Progenitor cell of endocrine pancreas (in vitro differentiated cells): ENCODE data around the gene KRTAP10-11. TPM values are rescaled to one million over a fixed set of nuclear protein-coding genes. Genes with fewer than 3 reads are reported as not detected.

Source experiments
- DNase-seq: peaks from one replicate; pipeline ENCODE4 v3.0.0; 2021; ENCODE audit warnings: low spot score; ENCODE audit not compliant: unreplicated experiment
- H3K27ac Mint-ChIP-seq: 2 replicates; pipeline ENCODE4 v1.8.0; 2021; ENCODE audit warnings: mild to moderate bottlenecking, moderate library complexity, mixed read lengths
- H3K27me3 Mint-ChIP-seq: 2 replicates; pipeline ENCODE4 v1.8.0; 2021; ENCODE audit warnings: mixed read lengths
- H3K36me3 Mint-ChIP-seq: 2 replicates; pipeline ENCODE4 v1.8.0; 2022; ENCODE audit warnings: mixed read lengths; ENCODE audit not compliant: insufficient read depth
- H3K4me1 Mint-ChIP-seq: 2 replicates; pipeline ENCODE4 v1.8.0; 2021; ENCODE audit warnings: low read depth, mixed read lengths
- H3K4me3 Mint-ChIP-seq: 2 replicates; pipeline ENCODE4 v1.8.0; 2021; ENCODE audit warnings: low read depth, mild to moderate bottlenecking, moderate library complexity, mixed read lengths
- H3K9me3 Mint-ChIP-seq: 2 replicates; pipeline ENCODE4 v1.8.0; 2021; ENCODE audit warnings: low read depth, mixed read lengths
- CTCF ChIP-seq: fragments of 200-600 bp; sonication (generic); IDR thresholded peaks from one replicate; pipeline ENCODE4 v1.5.0; 2021; ENCODE audit warnings: antibody characterized with exemption, mild to moderate bottlenecking; ENCODE audit not compliant: unreplicated experiment
- total RNA-seq: library from RNA; stranded (reverse); gene quantifications from 2 replicates; pipeline ENCODE4 v1.2.1, GENCODE V29; 2021

Gene KRTAP10-11
- total RNA-seq, 1 donor from 2014 or later: not detected

GRCh38 chr21:44653656-44654575 is 7.7 kb downstream of the KRTAP10-11 start:
- Mint-ChIP-seq H3K4me3 (no peak overlapping the region), H3K27ac (no peak overlapping the region), H3K27me3 (peaks cover 5% of the 10 kb centered on the region), H3K4me1 (no peaks in the 10 kb centered on the region), H3K36me3 (no peaks in the 10 kb centered on the region), H3K9me3 (peaks cover 11% of the 10 kb centered on the region)
- TF ChIP-seq CTCF: no peak
- DNase-seq: no peak

GRCh38 chr21:44654576-44655175 is 8.5 kb downstream of the KRTAP10-11 start, which contains the start of gene KRTAP12-4:
TSS of gene KRTAP12-4 (minus strand) at chr21:44654659. CDS start at chr21:44654614, 45 bp downstream.
- Mint-ChIP-seq H3K27ac (no peak within 1 kb of the TSS), H3K4me3 (no peak within 1 kb of the TSS), H3K36me3 (no peaks in the 10 kb centered on the region), H3K9me3 (peaks cover 11% of the 10 kb centered on the region), H3K27me3 (peaks cover 5% of the 10 kb centered on the region), H3K4me1 (no peaks in the 10 kb centered on the region)
- TF ChIP-seq CTCF: no peak
- no peak for DNase-seq

- no peak overlapping the region for H3K27ac Mint-ChIP-seq
- H3K9me3 Mint-ChIP-seq: peaks cover 11% of the 10 kb centered on the region
- H3K4me3 Mint-ChIP-seq: no peak overlapping the region
- DNase-seq: no peak
- no peaks in the 10 kb centered on the region for H3K4me1 Mint-ChIP-seq
- no peak for TF ChIP-seq CTCF
- peaks cover 5% of the 10 kb centered on the region for H3K27me3 Mint-ChIP-seq
- no peaks in the 10 kb centered on the region for H3K36me3 Mint-ChIP-seq
These were observed 10.7 kb downstream of the KRTAP10-11 start for GRCh38 chr21:44656868-44657267.

- Mint-ChIP-seq H3K27ac (no peak within 1 kb of the TSS), H3K9me3 (peaks cover 15% of the 10 kb centered on the region), H3K4me1 (no peaks in the 10 kb centered on the region), H3K36me3 (no peaks in the 10 kb centered on the region), H3K4me3 (no peak within 1 kb of the TSS), H3K27me3 (peaks cover 5% of the 10 kb centered on the region)
- DNase-seq: no peak
- no peak for TF ChIP-seq CTCF
These were observed 11.7 kb downstream of the KRTAP10-11 start, which contains the start of gene KRTAP12-3 for GRCh38 chr21:44657635-44658540. TSS of gene KRTAP12-3 (plus strand) at chr21:44657932. CDS start at chr21:44657980, 48 bp downstream.

GRCh38 chr21:44658541-44658910 is 12.3 kb downstream of the KRTAP10-11 start:
- DNase-seq: no peak
- H3K9me3 Mint-ChIP-seq: peaks cover 15% of the 10 kb centered on the region
- H3K27me3 Mint-ChIP-seq: peaks cover 5% of the 10 kb centered on the region
- TF ChIP-seq CTCF: no peak
- no peak overlapping the region for H3K27ac Mint-ChIP-seq
- H3K4me3 Mint-ChIP-seq: no peak overlapping the region
- no peaks in the 10 kb centered on the region for H3K4me1 Mint-ChIP-seq
- no peaks in the 10 kb centered on the region for H3K36me3 Mint-ChIP-seq
